22Rv1 (cell line): ENCODE results near the gene AKAP3.

Experiments
- CTCF ChIP-seq: fragments of 450-650 bp; IDR thresholded peaks from 2 replicates; pipeline ENCODE4 v1.5.1; 2017; ENCODE audit warnings: mild to moderate bottlenecking
- ZFX ChIP-seq: fragments of 450-650 bp; IDR thresholded peaks from 2 replicates; pipeline ENCODE4 v1.6.1; 2017; ENCODE audit warnings: antibody characterized with exemption, borderline replicate concordance

DNA sequence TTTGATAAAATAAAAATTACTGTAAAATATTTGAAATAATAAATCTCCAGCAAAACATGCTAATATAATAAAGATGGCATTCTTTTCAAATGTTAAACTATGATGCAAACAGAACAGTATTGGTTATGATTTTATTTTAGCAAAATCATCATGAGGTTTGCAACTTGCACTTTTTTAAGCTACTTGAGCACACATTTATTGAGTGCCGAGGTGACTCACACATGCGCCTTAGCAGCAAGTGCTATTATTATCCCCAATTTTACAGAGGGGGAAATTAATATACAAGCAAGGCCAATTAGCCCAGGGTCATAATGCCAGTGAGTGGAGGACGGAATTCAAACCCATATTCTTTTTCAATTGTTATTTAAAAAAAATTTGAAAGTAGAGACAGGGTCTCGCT lies 79.6 kb downstream of the AKAP3 start:
- no peak for TF ChIP-seq ZFX
- no peak for TF ChIP-seq CTCF
